Measurements from ENCODE around the gene MED14.

Gene MED14

GRCh38 chrX:40603446-40603845 is 131.9 kb downstream of the MED14 start:
- DNase-seq (ENCODE audit: low spot score), result no peak

Measured in SW480 (cell line).